NCI-H2227 treated with DMSO at 0.1 percent for 48 hours (cell line): ENCODE results near the gene TPST2.
A peak's percentile ranks its signal among the peaks of the same experiment; 100 is the strongest.

Source experiments
- DNase-seq: peaks from one replicate; lab custom pipeline; 2025; lab: John Stamatoyannopoulos, UW

Gene TPST2

DNA sequence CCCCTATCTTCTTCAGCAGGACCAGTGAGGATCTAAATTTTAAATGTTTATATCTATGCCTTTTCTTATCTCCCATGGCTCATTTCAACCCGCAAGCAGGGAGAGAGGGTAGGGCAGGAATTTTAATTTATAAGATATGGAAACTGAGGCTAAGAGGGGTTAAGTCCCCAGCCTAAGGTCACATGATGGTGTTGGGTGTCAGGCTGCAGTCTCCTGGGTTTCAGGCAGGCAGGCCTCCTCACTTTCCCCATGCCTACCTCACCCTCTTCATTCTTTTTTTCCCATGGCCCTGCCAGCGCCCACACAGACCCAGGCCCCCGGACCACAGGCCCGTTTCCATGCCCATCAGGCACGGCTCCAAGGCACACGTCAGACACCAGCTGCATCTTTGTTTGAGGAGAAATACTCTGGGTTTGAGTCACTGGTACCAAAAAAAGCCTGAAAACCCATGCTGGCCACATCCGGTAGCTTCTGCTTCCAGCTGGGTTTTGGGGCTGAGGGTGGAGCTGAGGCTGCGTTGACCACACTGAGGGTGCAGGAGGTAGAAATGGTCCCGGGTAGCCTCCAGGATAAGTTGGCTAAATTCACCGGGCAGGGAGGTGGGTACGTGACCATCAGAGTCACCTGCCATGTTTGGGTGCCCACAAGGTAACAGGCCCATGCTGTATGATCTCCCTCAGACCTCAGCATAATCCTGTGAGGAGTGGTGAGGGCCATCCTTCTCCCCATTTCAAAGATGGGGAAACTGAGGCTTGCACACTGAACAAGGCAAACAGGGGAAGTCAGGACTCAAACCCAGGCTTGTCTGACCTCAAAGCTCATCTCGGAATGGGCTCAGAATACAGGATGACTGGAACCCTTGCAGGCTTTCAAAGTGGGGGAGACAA lies 20.4 kb upstream of the TPST2 start:
- DNase-seq: no peak

DNA sequence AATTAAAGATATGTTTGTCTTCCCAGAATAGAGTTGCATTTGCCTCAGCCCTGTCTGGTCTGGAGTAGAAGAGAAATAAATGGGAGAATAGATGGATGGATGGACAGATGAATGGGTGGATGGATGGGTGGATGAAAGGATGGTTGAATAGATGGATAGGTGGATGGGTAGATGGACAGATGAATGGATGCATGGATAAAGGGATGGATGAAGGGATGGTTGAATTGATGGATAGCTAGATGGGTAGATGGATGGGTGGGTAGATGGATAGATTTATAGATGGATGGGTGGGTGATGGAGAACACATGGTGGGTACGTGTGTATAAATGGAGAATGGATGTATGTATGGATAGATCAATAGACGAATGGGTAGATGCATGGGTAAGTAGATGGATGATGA lies 19.4 kb upstream of the TPST2 start:
- DNase-seq: no peak

GRCh38 chr22:26608129-26608528 lies 18.2 kb upstream of the TPST2 start:
- peak; percentile 44 for DNase-seq

GRCh38 chr22:26606611-26607010 lies 16.7 kb upstream of the TPST2 start:
- no peak for DNase-seq

- no peak for DNase-seq
These were observed 14.4 kb upstream of the TPST2 start for GRCh38 chr22:26604368-26604767.

- DNase-seq: no peak
These were observed 12.2 kb upstream of the TPST2 start for GRCh38 chr22:26602127-26602526.

- no peak for DNase-seq
These were observed 11.8 kb upstream of the TPST2 start for GRCh38 chr22:26601726-26602125.

DNA sequence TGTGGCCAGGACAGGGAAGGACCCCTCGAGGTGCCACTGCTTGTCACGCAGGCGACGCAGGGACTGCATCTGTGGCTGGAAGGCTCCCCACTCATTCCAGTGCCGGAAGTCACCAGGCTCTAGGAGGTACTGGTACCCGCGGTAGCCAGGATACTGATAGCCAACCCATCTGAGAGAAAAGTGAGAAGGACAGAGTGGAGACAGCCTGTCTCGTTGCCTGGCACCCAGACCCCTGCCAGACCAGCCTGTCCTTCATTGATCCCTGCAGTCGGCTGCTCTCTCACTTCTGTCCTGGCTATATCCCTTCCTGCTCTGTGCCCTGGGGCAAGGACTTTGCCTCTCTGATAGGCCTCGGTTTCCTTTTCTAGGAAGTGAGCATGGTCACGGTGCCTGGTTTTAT lies 9.6 kb upstream of the TPST2 start:
- no peak for DNase-seq

DNA sequence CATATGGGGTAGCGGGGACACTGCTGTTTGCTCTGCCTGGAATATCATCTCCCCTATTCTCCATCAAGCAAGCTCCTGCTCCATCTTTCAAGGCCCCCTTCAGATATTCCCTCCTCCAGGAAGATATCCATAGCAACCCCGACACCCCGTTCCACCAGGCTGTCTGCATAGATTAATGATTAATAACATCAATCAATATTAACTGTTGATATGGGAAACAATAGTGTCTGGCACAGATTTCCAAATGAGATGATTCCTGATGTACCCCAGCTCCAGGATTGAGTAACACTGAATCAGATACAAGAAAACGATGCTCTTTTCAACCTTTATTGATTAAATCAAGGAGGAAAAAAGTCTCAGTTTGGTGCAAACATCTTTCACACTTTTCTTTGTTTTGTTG lies 7.5 kb upstream of the TPST2 start:
- DNase-seq: no peak

DNA sequence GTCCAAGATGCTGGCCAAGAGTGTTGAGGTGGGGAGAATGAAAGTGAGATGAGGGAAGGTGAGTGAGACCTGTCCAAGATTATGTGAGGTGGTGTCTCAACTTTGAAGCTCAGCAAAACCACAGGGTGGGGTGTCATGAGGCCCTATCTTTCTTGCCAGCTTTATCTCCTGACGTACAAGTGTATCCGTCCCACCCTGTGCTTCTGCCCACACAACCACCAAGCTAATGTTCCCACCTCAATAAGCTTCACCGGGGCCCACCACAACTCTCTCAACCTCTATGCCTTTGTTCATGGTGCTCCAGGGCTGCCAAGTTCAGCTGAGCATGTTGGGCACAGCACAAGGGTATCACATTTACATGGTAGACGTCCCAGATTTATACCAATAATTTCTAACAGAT lies 7.1 kb upstream of the TPST2 start:
- no peak for DNase-seq

- no peak for DNase-seq
These were observed 3.8 kb upstream of the TPST2 start for GRCh38 chr22:26593763-26594162.

- DNase-seq: no peak
These were observed 2.5 kb upstream of the TPST2 start for GRCh38 chr22:26592421-26592891.

DNA sequence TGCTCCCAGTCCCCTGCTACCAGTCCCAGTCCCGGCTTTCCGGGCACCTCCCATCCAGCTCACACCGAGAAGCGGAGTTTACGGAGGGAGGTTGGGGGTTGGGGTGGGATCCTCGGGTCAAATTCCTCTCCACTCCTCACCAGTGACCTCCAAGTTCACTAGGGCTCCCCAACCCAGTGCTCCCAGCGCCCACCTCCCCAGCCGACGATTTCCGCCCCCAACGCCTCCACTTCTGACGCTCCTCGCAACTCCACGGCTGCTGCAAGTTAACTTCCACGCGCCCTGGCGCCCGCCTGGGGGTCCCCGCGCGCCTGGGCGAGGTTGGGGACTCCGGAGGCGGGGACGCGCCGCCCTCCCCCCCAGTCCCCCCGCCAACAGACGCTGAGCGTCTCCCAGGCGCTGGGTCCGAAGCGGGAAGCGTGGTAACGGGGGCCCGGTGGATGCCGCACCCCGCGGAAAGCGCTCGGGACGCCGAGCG lies 526 bp downstream of the TPST2 start:
- DNase-seq: no peak

DNA sequence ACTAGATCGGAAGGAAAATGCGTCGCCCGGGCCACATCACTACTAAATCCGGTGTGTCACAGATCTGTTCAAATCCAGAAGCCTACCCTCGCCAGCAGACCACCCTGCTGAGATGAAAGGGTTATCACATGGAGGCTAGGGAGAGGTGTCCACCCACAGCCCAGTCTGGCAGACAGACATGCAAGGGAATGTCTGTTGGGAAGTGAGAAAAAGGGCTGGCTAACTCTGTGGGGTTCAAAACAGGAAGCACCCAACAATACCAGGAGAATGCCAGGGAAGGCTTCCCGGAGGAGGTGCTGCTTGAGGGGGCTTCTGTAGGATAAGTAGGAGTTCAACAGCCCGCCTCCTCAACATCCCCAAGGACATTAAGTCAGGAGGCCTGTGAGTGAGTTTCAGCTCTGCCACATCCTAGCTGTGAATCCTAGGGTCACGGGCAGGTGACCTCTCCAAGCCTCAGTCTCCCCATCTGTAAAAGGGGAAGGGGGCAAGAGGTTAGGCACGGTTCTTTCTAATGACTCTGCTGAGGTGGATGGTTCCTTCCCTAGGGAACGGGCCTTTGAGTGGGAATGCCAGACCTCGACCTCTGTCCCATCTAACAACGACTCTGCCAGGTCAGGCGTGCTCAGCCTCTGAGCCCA lies 1.1 kb downstream of the TPST2 start:
- DNase-seq: no peak

GRCh38 chr22:26587991-26588613 lies 1.8 kb downstream of the TPST2 start:
- no peak for DNase-seq

GRCh38 chr22:26586556-26587325 lies 3.2 kb downstream of the TPST2 start:
- no peak for DNase-seq

DNA sequence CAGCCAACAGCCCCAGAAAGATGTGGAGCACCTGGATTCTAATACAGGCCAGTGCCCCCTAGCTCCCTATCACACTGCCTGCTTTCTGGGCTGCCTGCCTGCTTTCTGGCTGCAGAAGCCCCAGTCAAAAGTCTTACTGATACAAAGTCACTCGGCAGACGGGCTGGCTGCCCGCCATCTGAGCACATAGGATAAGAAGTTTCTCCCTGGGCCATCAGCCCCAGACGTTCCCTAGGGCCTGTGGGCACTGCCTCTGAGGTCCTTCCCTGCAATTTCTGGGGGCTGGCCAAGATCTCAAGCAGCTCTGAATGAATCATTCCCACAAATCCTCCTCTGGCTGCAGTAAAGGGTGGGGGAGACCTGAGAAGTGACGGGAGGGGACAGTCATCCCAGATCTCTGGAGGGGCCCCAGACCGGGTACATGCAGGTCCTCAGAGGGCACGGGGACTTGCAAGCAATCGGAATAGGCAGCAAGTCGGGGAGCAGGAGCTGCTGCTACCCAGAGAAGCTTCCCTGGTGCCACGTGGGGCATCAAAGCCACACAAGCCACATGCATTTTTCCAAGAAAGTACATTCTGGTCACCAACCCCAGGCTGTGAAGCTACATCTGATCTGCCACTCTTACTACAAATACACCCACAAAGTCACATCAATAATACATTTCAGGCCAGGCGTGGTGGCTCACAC lies 4.7 kb downstream of the TPST2 start:
- DNase-seq: no peak

DNA sequence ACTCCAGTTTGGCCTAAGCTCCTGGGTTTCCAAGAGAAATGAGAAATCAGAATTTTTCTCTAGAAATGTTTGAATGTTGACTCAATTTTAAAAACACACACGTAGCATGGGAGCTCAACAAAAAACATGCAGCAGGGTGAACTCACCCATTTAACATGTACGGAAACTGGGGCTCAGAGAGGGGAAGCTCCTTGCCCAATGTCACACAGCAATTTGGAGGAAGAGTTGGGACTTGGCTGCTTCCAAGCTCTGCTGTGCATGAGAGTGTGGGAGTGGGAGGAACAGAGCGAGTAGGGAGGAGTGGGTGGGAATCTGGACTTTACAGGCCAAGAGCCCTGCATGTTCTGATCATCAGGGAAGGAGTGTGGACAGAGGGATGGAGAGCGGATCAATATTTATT lies 5.9 kb downstream of the TPST2 start:
- DNase-seq: no peak

- DNase-seq: no peak
These were observed 8.2 kb downstream of the TPST2 start for GRCh38 chr22:26581633-26582168.

DNA sequence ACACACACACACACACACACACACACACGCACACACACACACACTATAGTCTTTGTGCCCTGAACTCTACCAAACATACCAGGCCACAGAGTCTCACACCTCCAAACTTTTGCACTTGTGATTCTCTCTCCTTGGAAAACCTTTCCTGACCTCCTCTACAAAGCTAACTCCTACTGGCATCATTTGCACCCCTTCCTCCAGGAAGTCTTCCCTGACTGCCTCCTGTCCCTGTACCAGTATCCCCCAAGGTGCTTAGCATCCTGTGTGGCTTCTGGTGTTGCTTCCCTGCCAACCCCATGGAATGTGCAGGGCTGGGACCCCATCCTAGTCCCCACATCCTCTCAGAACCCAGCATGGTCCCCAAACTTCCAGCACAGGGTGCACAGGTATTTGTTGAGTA lies 8.9 kb downstream of the TPST2 start:
- no peak for DNase-seq

GRCh38 chr22:26580240-26580962 lies 9.5 kb downstream of the TPST2 start:
- no peak for DNase-seq
